ENCODE data around the gene SNCAIP. TPM values are rescaled to one million over a fixed set of nuclear protein-coding genes. Genes with fewer than 3 reads are reported as not detected.

The SNCAIP gene
- total RNA-seq, 4 donors from 2014 or later, result 0.83 to 4.2 (median 2.9) TPM

DNA sequence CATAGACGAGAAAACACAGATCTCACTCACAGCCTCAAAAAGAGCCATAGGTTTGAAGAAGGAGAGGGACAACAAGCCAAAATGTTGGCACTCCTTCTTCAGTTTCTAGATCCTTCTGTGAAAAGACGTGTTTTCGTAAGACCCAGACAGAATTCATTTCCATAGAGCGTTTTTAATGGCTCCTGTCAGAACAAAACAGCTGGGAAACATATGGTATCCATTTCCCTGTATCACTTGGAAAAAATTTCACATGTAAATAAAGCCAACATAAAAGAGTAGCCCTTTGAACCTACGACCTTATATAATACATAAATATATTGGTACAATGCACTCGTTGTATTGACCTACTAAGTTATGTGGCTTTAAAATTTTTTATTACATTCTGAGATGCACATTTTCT is 108.1 kb downstream of the SNCAIP start:
- no peak for DNase-seq (ENCODE audit: extremely low spot score)
- intact Hi-C loops (cut with DNase I), result no loop called here
- TF ChIP-seq CTCF (IDR thresholded peaks at IDR 0.05) (no peak), POLR2A (IDR thresholded peaks at IDR 0.05; ENCODE audit: low read depth) (no peak), EP300 (IDR thresholded peaks at IDR 0.05) (no peak), POLR2AphosphoS5 (IDR thresholded peaks at IDR 0.05) (no peak)
- peaks cover 0 to 4% (median 0%) of the 10 kb centered on the region in 4 donors for H3K4me1 ChIP-seq
- no peak overlapping the region for H3K27ac ChIP-seq (replicated peaks in 1 of 4)
- no peak overlapping the region for H3K4me3 ChIP-seq
- WGBS, result 63% methylated on average over 6 of the region's 6 CpGs
- H3K9me3 ChIP-seq, result no peaks in the 10 kb centered on the region
- no peaks in the 10 kb centered on the region for H3K36me3 ChIP-seq
- H3K27me3 ChIP-seq, result no peaks in the 10 kb centered on the region

DNA sequence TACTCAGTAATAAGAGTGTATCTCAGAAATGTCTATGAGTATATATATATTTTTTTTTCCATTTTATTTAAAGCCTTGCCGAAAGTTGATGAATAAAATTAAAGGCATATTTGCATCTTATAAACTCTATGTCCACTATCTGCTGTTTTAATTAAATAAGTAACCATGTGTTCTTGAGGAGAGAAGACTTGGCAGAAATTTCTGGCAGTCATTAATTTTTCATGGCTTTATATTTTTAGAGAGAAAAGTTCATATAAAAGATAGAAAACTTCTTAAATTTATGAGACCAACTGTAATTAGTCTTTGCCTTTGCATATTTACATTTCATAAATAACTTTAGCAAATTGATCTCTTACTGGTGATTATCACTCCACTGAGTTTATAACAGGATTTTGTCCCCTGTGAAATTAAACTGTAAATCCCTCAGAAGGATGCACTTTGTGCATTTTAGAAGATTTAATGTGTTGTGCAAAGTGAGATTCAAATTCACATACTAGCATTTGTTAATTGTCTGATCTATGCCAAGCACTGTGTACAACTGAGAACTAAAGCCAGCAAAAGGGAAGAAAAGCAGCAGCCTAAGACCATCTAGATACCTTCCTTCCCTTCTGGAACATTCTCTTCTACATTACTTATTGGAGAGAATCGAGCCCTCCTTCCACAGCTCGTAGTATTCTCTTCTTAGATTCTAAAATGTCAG is 108.7 kb downstream of the SNCAIP start:
- TF ChIP-seq POLR2AphosphoS5 (IDR thresholded peaks at IDR 0.05) (no peak), CTCF (IDR thresholded peaks at IDR 0.05) (no peak), POLR2A (IDR thresholded peaks at IDR 0.05; ENCODE audit: low read depth) (no peak), EP300 (IDR thresholded peaks at IDR 0.05) (no peak)
- Histone ChIP-seq H3K36me3 (no peaks in the 10 kb centered on the region), H3K9me3 (no peaks in the 10 kb centered on the region), H3K27me3 (no peaks in the 10 kb centered on the region), H3K27ac (replicated peaks in 1 of 4) (no peak overlapping the region), H3K4me3 (no peak overlapping the region), H3K4me1 (no peaks in the 10 kb centered on the region)
- no peak for DNase-seq (ENCODE audit: extremely low spot score)
- intact Hi-C loops (cut with DNase I), result no loop called here
- 84% methylated on average over 3 of the region's 3 CpGs for WGBS

- DNase-seq (ENCODE audit: extremely low spot score), result no peak
- Histone ChIP-seq H3K4me3 (no peak overlapping the region), H3K4me1 (no peaks in the 10 kb centered on the region), H3K36me3 (no peaks in the 10 kb centered on the region), H3K27ac (replicated peaks in 1 of 4) (no peak overlapping the region), H3K9me3 (no peaks in the 10 kb centered on the region), H3K27me3 (no peaks in the 10 kb centered on the region)
- TF ChIP-seq EP300 (IDR thresholded peaks at IDR 0.05) (no peak), POLR2AphosphoS5 (IDR thresholded peaks at IDR 0.05) (no peak), POLR2A (IDR thresholded peaks at IDR 0.05; ENCODE audit: low read depth) (no peak), CTCF (IDR thresholded peaks at IDR 0.05) (no peak)
- WGBS, result 87% methylated on average over 2 of the region's 2 CpGs
- intact Hi-C loops (cut with DNase I), result no loop called here
These were observed 109.5 kb downstream of the SNCAIP start for GRCh38 chr5:122421374-122422079.

- Histone ChIP-seq H3K4me3 (no peak overlapping the region), H3K4me1 (no peaks in the 10 kb centered on the region), H3K36me3 (no peaks in the 10 kb centered on the region), H3K9me3 (no peaks in the 10 kb centered on the region), H3K27ac (replicated peaks in 1 of 4) (no peak overlapping the region), H3K27me3 (no peaks in the 10 kb centered on the region)
- DNase-seq (ENCODE audit: extremely low spot score), result no peak
- intact Hi-C loops (cut with DNase I), result no loop called here
- WGBS, result 93% methylated on average over 4 of the region's 4 CpGs
- TF ChIP-seq POLR2AphosphoS5 (IDR thresholded peaks at IDR 0.05) (no peak), POLR2A (IDR thresholded peaks at IDR 0.05; ENCODE audit: low read depth) (no peak), EP300 (IDR thresholded peaks at IDR 0.05) (no peak), CTCF (IDR thresholded peaks at IDR 0.05) (no peak)
These were observed 111.2 kb downstream of the SNCAIP start for GRCh38 chr5:122423221-122423620.
